IPS DF 4.7 (cell line): Measurements from ENCODE around the gene OGFOD2.
"Not testable (repeated sequence)": the region's sequence is repeated elsewhere in the genome, so short reads cannot be mapped to it uniquely, and the experiment has no call there.

ENCODE experiments used
- DNase-seq: peaks from one replicate; pipeline ENCODE4 v3.0.0-alpha.2; 2013; ENCODE audit warnings: low spot score; ENCODE audit errors: extremely low read depth

Gene OGFOD2

GRCh38 chr12:122974892-122975789, at the start of gene OGFOD2:
Gene OGFOD2 (plus strand): TSS chr12:122975244. CDS start chr12:122975252, 8 bp downstream.
- no peak for DNase-seq

- no peak for DNase-seq
These were observed 47.2 kb upstream of the OGFOD2 start for GRCh38 chr12:122927756-122928403.

- no peak for DNase-seq
These were observed 46.5 kb upstream of the OGFOD2 start for GRCh38 chr12:122928404-122929147.

GRCh38 chr12:122929148-122929538, 45.9 kb upstream of the OGFOD2 start:
- no peak for DNase-seq

GRCh38 chr12:122929812-122930211, 45.2 kb upstream of the OGFOD2 start:
- DNase-seq: no peak

- DNase-seq: no peak
These were observed 42.8 kb upstream of the OGFOD2 start for GRCh38 chr12:122932207-122932606.

GRCh38 chr12:122934722-122935121, 40.3 kb upstream of the OGFOD2 start:
- DNase-seq: no peak

- DNase-seq: no peak
These were observed 39.7 kb upstream of the OGFOD2 start for GRCh38 chr12:122935318-122935717.

- DNase-seq: no peak
These were observed 37.4 kb upstream of the OGFOD2 start for GRCh38 chr12:122937622-122938091.

GRCh38 chr12:122939125-122939524, 35.9 kb upstream of the OGFOD2 start:
- DNase-seq: no peak

GRCh38 chr12:122941351-122941750, 33.7 kb upstream of the OGFOD2 start:
- not testable (repeated sequence) for DNase-seq

GRCh38 chr12:122942637-122943036, 32.4 kb upstream of the OGFOD2 start:
- DNase-seq: no peak

GRCh38 chr12:122943196-122943595, 31.8 kb upstream of the OGFOD2 start:
- DNase-seq: no peak

- no peak for DNase-seq
These were observed 30.1 kb upstream of the OGFOD2 start for GRCh38 chr12:122944605-122945592.

- DNase-seq: no peak
These were observed 28.2 kb upstream of the OGFOD2 start for GRCh38 chr12:122946690-122947341.

- no peak for DNase-seq
These were observed 27.7 kb upstream of the OGFOD2 start for GRCh38 chr12:122947352-122947792.

- no peak for DNase-seq
These were observed 26.4 kb upstream of the OGFOD2 start for GRCh38 chr12:122948605-122949004.

- DNase-seq: no peak
These were observed 25.6 kb upstream of the OGFOD2 start for GRCh38 chr12:122949405-122949804.

- no peak for DNase-seq
These were observed 25.0 kb upstream of the OGFOD2 start for GRCh38 chr12:122949816-122950675.
